CD8-positive, alpha-beta T cell (primary cell): Measurements from ENCODE around the gene HEPHL1. TPM values are rescaled to one million over a fixed set of nuclear protein-coding genes. Genes with fewer than 3 reads are reported as not detected.

Source experiments
- total RNA-seq, 46 experiments: library from RNA in 2 of 46; stranded (reverse) in 2 of 46; gene quantifications; one replicate each; pipeline ENCODE4 v1.2.3 and lab custom pipeline; 2021 to 2026

HEPHL1 gene
- total RNA-seq, 2 experiments from 2014 or later: not detected

Other genes starting within 250 kb of the HEPHL1 start
- gene MED17, start 237.1 kb upstream of the HEPHL1 start, total RNA-seq: 10 to 100 TPM; 63.7 to 65.9 TPM
- gene VSTM5, start 170.7 kb upstream of the HEPHL1 start, total RNA-seq: not detected
- 1 to 10 TPM; 8.3 to 9.3 TPM for gene PANX1, start 107.5 kb downstream of the HEPHL1 start, total RNA-seq